Measurements from ENCODE around the gene TMEM120B. TPM values are rescaled to one million over a fixed set of nuclear protein-coding genes. Genes with fewer than 3 reads are reported as not detected.

Gene TMEM120B
- total RNA-seq, 1 experiment from 2014 or later: 23.8 TPM

Other genes starting within 250 kb of the TMEM120B start
- gene KDM2B, start 131.7 kb upstream of the TMEM120B start, total RNA-seq (2014; rRNA removed; shearing (Covaris generic)): 94.3 and 109 TPM in 2 replicates
- gene ORAI1, start 86.2 kb upstream of the TMEM120B start, total RNA-seq (2014; rRNA removed; shearing (Covaris generic)): 24.7 and 29.1 TPM in 2 replicates
- 0.31 and 1.5 TPM in 2 replicates for gene MORN3, start 43.1 kb upstream of the TMEM120B start, total RNA-seq (2014; rRNA removed; shearing (Covaris generic))
- 23.8 and 25.5 TPM in 2 replicates for gene RHOF, start 80.9 kb downstream of the TMEM120B start, total RNA-seq (2014; rRNA removed; shearing (Covaris generic))
- gene SETD1B, start 91.3 kb downstream of the TMEM120B start, total RNA-seq (2014; rRNA removed; shearing (Covaris generic)): 3.5 and 4.6 TPM in 2 replicates
- 0.80 and 1.1 TPM in 2 replicates for gene HPD, start 146.1 kb downstream of the TMEM120B start, total RNA-seq (2014; rRNA removed; shearing (Covaris generic))
- gene PSMD9, start 176.0 kb downstream of the TMEM120B start, total RNA-seq (2014; rRNA removed; shearing (Covaris generic)): 39.2 and 61.2 TPM in 2 replicates
- gene CFAP251, start 205.8 kb downstream of the TMEM120B start, total RNA-seq (2014; rRNA removed; shearing (Covaris generic)): 0.15 and 0.24 TPM in 2 replicates